Astrocyte (in vitro differentiated cells and primary cell): Measurements from ENCODE around the gene B4GALNT3. TPM values are rescaled to one million over a fixed set of nuclear protein-coding genes. Genes with fewer than 3 reads are reported as not detected.

Source experiments
- DNase-seq: peaks from one replicate; pipeline ENCODE4 v3.0.0-alpha.2; 2010; ENCODE audit warnings: low read depth
- FAIRE-seq: peaks from 2 replicates; lab custom pipeline; 2011; peaks lifted over from hg19 to GRCh38; lab: Jason Lieb, UNC
- H2AFZ ChIP-seq: 2 replicates; pipeline ENCODE4 v1.6.0; 2012; ENCODE audit warnings: low read depth, low read length, inconsistent platforms
- H3K27ac ChIP-seq: 2 replicates; pipeline ENCODE4 v1.5.1; 2011; ENCODE audit warnings: low read depth, low read length, inconsistent platforms
- H3K27me3 ChIP-seq: 2 replicates; pipeline ENCODE4 v1.6.0; 2011; ENCODE audit warnings: low read length, inconsistent platforms; ENCODE audit not compliant: insufficient read depth
- H3K36me3 ChIP-seq: 2 replicates; pipeline ENCODE4 v1.5.1; 2011; ENCODE audit warnings: low read length, inconsistent platforms; ENCODE audit not compliant: insufficient read depth
- H3K4me1 ChIP-seq: 2 replicates; pipeline ENCODE4 v1.5.1; 2011; ENCODE audit warnings: low read length, inconsistent platforms; ENCODE audit not compliant: insufficient read depth
- H3K4me2 ChIP-seq: 2 replicates; pipeline ENCODE4 v1.6.0; 2012; ENCODE audit warnings: low read length, inconsistent platforms
- H3K4me3 ChIP-seq: 2 replicates; pipeline ENCODE4 v1.5.1; 2011; ENCODE audit warnings: low read depth, mild to moderate bottlenecking, low read length, inconsistent platforms; ENCODE audit not compliant: insufficient read depth
- H3K79me2 ChIP-seq: 2 replicates; pipeline ENCODE4 v1.6.0; 2012; ENCODE audit warnings: mild to moderate bottlenecking, low read length, inconsistent platforms; ENCODE audit not compliant: insufficient read depth
- H3K9ac ChIP-seq: 2 replicates; pipeline ENCODE4 v1.6.0; 2012; ENCODE audit warnings: mild to moderate bottlenecking, low read length, inconsistent platforms
- H3K9me3 ChIP-seq: 2 replicates; pipeline ENCODE4 v1.5.1; 2012; ENCODE audit warnings: low read depth, mild to moderate bottlenecking, low read length, inconsistent platforms; ENCODE audit not compliant: insufficient read depth
- H4K20me1 ChIP-seq: 2 replicates; pipeline ENCODE4 v1.6.0; 2012; ENCODE audit warnings: low read length, inconsistent platforms; ENCODE audit not compliant: insufficient read depth
- H3K27ac Mint-ChIP-seq: one replicate; pipeline ENCODE4 v1.8.0; 2021; ENCODE audit warnings: mild to moderate bottlenecking, mixed read lengths; ENCODE audit not compliant: unreplicated experiment
- H3K27me3 Mint-ChIP-seq: one replicate; pipeline ENCODE4 v1.8.0; 2021; ENCODE audit warnings: low read depth, mixed read lengths; ENCODE audit not compliant: unreplicated experiment
- H3K36me3 Mint-ChIP-seq: one replicate; pipeline ENCODE4 v1.8.0; 2021; ENCODE audit warnings: low read depth, mixed read lengths; ENCODE audit not compliant: unreplicated experiment
- H3K4me1 Mint-ChIP-seq: one replicate; pipeline ENCODE4 v1.8.0; 2021; ENCODE audit warnings: low read depth, mixed read lengths; ENCODE audit not compliant: unreplicated experiment
- H3K4me3 Mint-ChIP-seq: one replicate; pipeline ENCODE4 v1.8.0; 2021; ENCODE audit warnings: mild to moderate bottlenecking, moderate library complexity, mixed read lengths; ENCODE audit not compliant: unreplicated experiment
- H3K9me3 Mint-ChIP-seq: one replicate; pipeline ENCODE4 v1.8.0; 2021; ENCODE audit warnings: mild to moderate bottlenecking, mixed read lengths; ENCODE audit not compliant: unreplicated experiment
- CTCF ChIP-seq: IDR thresholded peaks from 2 replicates; pipeline ENCODE4 v1.5.1; 2011; ENCODE audit warnings: low read depth, mild to moderate bottlenecking, inconsistent platforms, low read length, moderate library complexity; ENCODE audit not compliant: insufficient read depth
- EZH2 ChIP-seq: IDR thresholded peaks from 2 replicates; pipeline ENCODE4 v1.6.1; 2012; ENCODE audit warnings: mild to moderate bottlenecking, low read length, inconsistent platforms; ENCODE audit not compliant: insufficient read depth
- total RNA-seq: library from RNA; stranded (reverse); gene quantifications from 2 replicates; pipeline ENCODE4 v1.2.1, GENCODE V29; 2021

The B4GALNT3 gene
- total RNA-seq, 1 donor from 2014 or later: 3.6 TPM

DNA sequence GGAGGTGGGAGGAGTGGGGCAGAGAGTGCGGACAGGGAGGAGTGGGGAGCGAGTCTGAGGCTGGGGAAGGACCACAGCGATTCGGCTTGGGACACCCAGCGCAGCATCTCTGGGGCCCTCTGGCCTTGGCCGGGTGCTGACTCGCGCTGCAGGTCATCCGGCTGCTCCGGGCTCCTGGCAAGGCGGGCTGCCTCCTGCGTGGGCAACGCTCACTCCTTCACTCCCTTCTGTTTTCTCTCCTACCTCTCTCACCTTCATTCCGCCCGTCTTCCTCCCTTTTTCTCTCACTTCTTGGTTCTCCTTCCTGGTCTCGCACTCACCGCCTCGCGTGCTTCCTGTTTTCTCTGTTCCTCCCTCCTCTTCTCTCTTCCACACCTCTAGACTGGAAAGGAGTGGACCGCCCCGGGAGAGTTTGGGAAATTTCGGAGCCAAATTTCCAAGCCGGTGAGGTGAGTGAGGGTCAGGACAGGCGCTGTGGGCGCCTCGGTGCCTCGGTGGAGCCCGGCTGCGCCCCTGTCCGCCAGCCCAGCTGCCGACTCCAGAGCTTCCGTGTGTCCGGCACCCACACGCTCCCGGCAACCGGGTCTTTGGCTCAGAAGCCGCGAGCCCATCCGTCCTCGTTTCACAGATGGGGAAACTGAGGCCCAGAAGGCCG is 86.7 kb downstream of the B4GALNT3 start:
- FAIRE-seq: no peak
- peaks cover 30% of the 10 kb centered on the region for H3K27me3 ChIP-seq

GRCh38 chr12:546920-547845 is 87.4 kb downstream of the B4GALNT3 start:
- Mint-ChIP-seq H3K9me3 (no peaks in the 10 kb centered on the region), H3K36me3 (peaks cover 3% of the 10 kb centered on the region), H3K4me3 (no peak overlapping the region), H3K27me3 (peaks cover 34% of the 10 kb centered on the region), H3K27ac (no peak overlapping the region), H3K4me1 (peaks cover 2% of the 10 kb centered on the region)
- H3K4me2 ChIP-seq: peak overlapping the region; percentile 50
- DNase-seq (no peak), FAIRE-seq (no peak)
- TF ChIP-seq EZH2: no peak
- peak; percentile 75 for TF ChIP-seq CTCF
- peaks cover 37% of the 10 kb centered on the region for H3K27me3 ChIP-seq
- no peaks in the 10 kb centered on the region for H3K4me1 ChIP-seq
- H4K20me1 ChIP-seq: no peaks in the 10 kb centered on the region
- H3K4me3 ChIP-seq: no peak overlapping the region
- no peak overlapping the region for H3K9ac ChIP-seq
- peak overlapping the region; percentile 52 for H2AFZ ChIP-seq
- no peak overlapping the region for H3K27ac ChIP-seq
- no peaks in the 10 kb centered on the region for H3K36me3 ChIP-seq
- H3K9me3 ChIP-seq: no peaks in the 10 kb centered on the region
- H3K79me2 ChIP-seq: no peaks in the 10 kb centered on the region

More for the DNA sequence above, 86.7 kb downstream of the B4GALNT3 start:
- Mint-ChIP-seq H3K4me3 (no peak overlapping the region), H3K36me3 (peaks cover under 1% of the 10 kb centered on the region), H3K27me3 (peaks cover 29% of the 10 kb centered on the region), H3K27ac (no peak overlapping the region), H3K9me3 (no peaks in the 10 kb centered on the region), H3K4me1 (peaks cover 6% of the 10 kb centered on the region)
- H3K9ac ChIP-seq: no peak overlapping the region
- H3K79me2 ChIP-seq: no peaks in the 10 kb centered on the region
- peak overlapping the region; percentile 50 for H3K4me2 ChIP-seq
- no peaks in the 10 kb centered on the region for H3K9me3 ChIP-seq
- no peaks in the 10 kb centered on the region for H3K4me1 ChIP-seq
- peak overlapping the region; percentile 52 for H2AFZ ChIP-seq
- TF ChIP-seq CTCF (no peak), EZH2 (no peak)
- H3K36me3 ChIP-seq: no peaks in the 10 kb centered on the region
- H4K20me1 ChIP-seq: no peaks in the 10 kb centered on the region
- DNase-seq: no peak
- H3K27ac ChIP-seq: no peak overlapping the region
- no peak overlapping the region for H3K4me3 ChIP-seq
